Measurements from ENCODE around the gene PRPS1.

GRCh38 chrX:107601326-107601725 is 27.0 kb upstream of the PRPS1 start:
- TF ChIP-seq CTCF (IDR thresholded peaks at IDR 0.05; ENCODE audit: poor library complexity, severe bottlenecking) (no peak), SMC3 (conservative IDR thresholded peaks at IDR 0.05; ENCODE audit: poor library complexity) (no peak), EP300 (conservative IDR thresholded peaks at IDR 0.05; ENCODE audit: poor library complexity, severe bottlenecking) (no peak), MXI1 (conservative IDR thresholded peaks at IDR 0.05; ENCODE audit: poor library complexity, severe bottlenecking) (no peak), POLR2AphosphoS5 (IDR thresholded peaks at IDR 0.05) (no peak), EZH2 (IDR thresholded peaks at IDR 0.05; ENCODE audit: borderline replicate concordance, insufficient read depth, low read length, poor library complexity, severe bottlenecking) (no peak)

Data from neural cell (in vitro differentiated cells).